ENCODE measurements around the gene GLIPR1.
"Not testable (repeated sequence)": the region's sequence is repeated elsewhere in the genome, so short reads cannot be mapped to it uniquely, and the experiment has no call there.

Gene GLIPR1

GRCh38 chr12:75474116-75474515 is 6.4 kb upstream of the GLIPR1 start:
- DNase-seq = no peak

- DNase-seq = no peak
Measured at GRCh38 chr12:75476071-75476470, 4.5 kb upstream of the GLIPR1 start.

DNA sequence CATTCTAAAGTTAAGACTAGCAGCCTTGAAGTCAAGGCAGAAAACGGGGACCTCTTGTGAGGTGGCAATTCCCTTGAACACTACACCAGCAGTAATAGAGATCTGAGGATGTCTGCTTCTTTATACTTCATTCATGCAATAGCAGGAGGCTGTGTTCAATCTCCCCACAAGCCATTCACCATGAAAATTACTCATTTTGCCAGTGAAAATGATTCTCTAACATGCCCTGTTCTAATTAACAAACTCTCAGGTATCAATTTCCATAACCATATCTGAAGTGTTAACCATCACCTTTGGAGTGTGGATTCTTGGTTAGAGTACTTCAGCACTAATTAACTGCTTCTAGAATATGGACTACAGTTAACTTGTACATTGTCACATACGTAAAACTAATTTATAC is 3.4 kb upstream of the GLIPR1 start:
- no peak for DNase-seq

- DNase-seq = peak in 1 of 51 donors; percentile 21
Measured at GRCh38 chr12:75478116-75478794, 2.3 kb upstream of the GLIPR1 start.

DNA sequence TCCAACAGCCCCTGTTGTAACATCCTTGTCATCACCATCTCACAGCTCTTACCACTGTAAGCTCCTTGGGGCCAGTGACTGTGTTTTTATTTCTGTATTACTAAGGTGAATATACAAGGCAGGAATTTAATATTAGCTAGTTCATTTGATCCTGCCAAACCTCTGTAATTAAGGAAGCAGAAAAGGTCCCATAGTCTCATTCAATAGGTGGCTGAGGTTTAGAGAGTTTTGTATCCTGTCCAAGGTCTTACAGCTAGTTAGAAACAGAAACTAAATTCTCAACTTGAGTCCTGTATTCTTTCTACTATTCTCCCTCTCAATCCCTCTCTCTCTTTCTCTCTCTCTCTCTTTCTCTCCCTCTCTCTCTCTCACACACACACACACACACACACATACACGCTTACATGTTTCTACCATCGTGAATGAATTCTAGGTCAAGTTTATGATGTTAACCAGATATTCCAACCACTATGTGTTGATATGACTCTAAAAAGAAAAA is 543 bp upstream of the GLIPR1 start:
- DNase-seq = no peak

DNA sequence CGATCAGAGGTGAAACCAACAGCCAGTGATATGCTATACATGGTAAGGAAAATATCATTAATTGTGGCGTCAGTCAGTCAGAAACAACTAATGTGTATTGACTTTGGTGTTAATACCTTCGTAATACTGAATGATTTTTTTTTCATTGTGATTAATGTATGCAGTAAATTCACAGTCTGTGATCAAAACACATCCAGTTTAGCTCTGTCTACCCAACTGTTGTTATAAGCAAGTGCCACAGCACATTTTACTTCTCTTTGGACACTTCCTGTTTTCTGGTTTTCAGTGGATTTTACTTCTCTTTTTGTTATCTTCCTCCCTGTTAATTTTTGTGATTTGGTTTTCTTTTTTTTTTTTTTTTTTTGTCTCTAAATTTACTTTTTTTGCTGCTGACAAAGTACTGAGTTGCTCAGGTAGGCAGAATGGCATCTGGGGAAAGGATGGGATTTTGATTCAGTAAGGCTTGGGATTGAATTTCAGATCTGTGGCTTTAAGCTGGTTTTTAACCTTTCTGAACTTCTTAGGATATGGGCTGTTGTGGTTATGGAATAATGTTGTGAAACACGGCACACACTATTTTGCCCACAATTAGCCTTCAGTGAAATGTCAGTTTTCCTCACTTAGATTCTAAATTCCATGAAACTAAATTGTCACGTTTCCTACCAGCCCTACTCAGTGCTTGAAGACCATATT is 604 bp downstream of the GLIPR1 start:
- no peak for DNase-seq

GRCh38 chr12:75481774-75482173 is 1.2 kb downstream of the GLIPR1 start:
- DNase-seq = no peak

DNA sequence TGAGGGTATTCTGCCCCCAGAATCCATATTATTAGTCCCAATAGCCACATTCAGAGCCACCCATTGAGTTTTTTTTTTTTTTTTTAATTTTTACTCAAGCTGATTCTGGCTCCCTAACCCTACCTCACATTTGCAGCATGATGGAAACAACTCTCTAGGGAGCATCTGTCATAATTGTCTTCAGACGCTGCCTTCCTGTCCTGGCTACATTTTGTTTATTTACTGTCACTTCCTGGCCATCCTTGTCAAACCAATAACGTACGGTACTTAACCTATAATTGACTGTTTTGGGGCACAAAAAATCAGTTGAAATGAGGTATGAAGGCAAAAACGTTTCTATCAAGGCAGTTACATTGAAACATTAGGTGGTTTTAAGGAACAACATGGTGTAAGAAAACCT is 2.1 kb downstream of the GLIPR1 start:
- no peak for DNase-seq

- DNase-seq = no peak
Measured at GRCh38 chr12:75483431-75483830, 2.9 kb downstream of the GLIPR1 start.

- not testable (repeated sequence) for DNase-seq
Measured at GRCh38 chr12:75484450-75484849, 3.9 kb downstream of the GLIPR1 start.

DNA sequence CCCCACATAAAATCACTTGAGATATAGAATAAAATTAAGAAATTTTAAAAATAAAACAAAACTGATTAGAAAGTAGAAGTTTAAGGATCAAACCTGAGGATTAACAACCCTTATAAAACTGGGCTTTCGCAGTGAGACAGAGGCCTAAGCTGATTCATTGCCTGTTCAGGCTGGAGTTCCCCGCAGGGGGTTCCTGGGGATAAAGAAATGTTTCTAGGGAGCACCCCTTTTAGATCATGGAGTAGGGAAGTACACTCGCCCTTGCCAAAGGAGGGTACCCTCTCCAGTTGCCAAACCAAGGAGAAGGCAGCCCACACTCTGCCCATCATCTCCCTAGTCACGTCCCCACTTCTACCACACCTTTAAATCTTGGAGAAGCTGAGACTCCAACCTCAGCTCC is 6.8 kb downstream of the GLIPR1 start:
- no peak for DNase-seq

GRCh38 chr12:75488553-75488952 is 8.0 kb downstream of the GLIPR1 start:
- peak in 6 of 51 donors; percentile 2 to 12 (median 5) for DNase-seq

- DNase-seq = no peak
Measured at GRCh38 chr12:75489187-75489586, 8.6 kb downstream of the GLIPR1 start.

- peak in 2 of 51 donors; percentile 23 to 27 for DNase-seq
Measured at GRCh38 chr12:75489613-75490210, 9.2 kb downstream of the GLIPR1 start.

- DNase-seq = no peak
Measured at GRCh38 chr12:75491169-75491568, 10.6 kb downstream of the GLIPR1 start.

- no peak for DNase-seq
Measured at GRCh38 chr12:75503459-75503858, 22.9 kb downstream of the GLIPR1 start.

DNA sequence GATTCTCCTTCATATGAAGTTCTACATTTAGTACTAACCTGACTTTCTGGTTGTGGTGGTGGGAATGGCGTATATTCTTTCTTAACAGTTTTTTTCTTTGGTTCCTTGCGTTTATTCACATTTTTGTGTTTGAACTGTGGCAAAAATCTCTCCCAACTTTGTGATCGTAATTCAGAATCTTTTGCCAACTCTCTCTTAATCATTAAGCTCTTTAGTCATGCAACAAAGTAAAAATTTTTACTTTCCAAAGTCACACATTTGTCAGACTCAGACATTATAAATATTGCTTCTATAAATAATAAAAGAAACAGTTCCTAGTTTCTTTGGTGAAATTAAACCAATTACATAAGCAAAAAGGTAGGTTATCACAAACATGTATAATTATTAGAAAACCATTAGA is 23.3 kb downstream of the GLIPR1 start:
- DNase-seq = no peak

DNA sequence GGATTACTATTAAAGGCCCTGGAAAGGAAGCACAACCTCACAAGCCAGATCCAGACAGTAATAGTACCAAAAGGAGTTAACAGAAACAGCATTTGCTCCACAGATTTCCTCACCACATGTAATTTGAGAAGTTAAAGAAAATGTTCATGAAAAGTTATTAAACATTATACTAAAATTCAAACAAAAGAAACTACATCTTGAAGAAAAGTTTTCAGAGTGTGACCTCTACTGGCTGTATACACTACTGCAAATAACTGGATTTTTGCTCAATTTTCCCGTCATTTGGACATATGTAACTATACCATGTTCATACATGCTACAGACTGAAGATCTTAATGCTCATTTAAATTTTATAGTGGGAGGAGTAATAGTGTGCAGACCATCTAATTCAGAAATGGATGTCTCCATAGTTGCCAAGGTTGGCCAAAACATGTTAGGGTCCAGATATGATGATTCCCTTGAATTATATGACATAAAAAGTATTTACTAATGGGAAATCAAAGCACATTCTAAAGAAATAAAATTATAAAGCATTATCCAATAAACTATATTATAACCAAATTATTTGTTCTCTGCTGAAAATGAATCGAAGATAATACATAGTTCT is 25.3 kb downstream of the GLIPR1 start:
- no peak for DNase-seq

- no peak for DNase-seq
Measured at GRCh38 chr12:75507086-75507485, 26.5 kb downstream of the GLIPR1 start.

- DNase-seq = no peak
Measured at GRCh38 chr12:75508159-75508558, 27.6 kb downstream of the GLIPR1 start.

DNA sequence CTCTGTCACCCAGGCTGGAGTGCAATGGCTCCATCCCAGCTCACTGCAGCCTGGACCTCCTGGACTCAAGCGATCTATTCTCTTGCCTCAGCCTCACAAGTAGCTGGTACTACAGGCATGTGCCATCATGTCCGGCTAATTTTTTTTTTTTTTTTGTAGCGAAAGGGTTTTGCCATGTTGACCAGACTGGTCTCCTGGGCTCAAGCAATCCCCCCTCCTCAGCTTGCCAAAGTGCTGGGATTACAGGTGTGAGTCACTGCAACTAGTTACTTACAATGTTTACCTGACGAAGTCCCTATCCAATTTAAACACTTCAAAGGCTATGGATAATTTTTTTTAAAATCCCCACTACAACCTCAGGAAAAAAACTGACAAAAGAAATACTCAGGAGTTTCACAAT is 29.1 kb downstream of the GLIPR1 start:
- DNase-seq = no peak
